Transverse colon (tissue), 4 donors: ENCODE data around the gene PTPDC1.

ENCODE experiments used
- EP300 ChIP-seq: sonication (generic); formaldehyde crosslinking; IDR thresholded peaks from one replicate; pipeline ENCODE4 v1.6.1; 2017; ENCODE audit warnings: antibody characterized with exemption, low read depth
- POLR2A ChIP-seq: fragments of 450-650 bp; IDR thresholded peaks from one replicate; pipeline ENCODE4 v1.6.1; 2016; ENCODE audit warnings: antibody characterized with exemption, mild to moderate bottlenecking, moderate library complexity
- POLR2AphosphoS5 ChIP-seq, 3 donors: sonication (generic); formaldehyde crosslinking; IDR thresholded peaks; one replicate each; pipeline ENCODE4 v1.6.1; 2016; ENCODE audit warnings: antibody characterized with exemption in 3 of 3
- TF ChIP-seq, protein P1 (sequence below), 5 experiments: fragments of 200-600 bp in 3 of 5; fragments of 450-650 bp in 2 of 5; sonication (generic) in 3 of 5; IDR thresholded peaks; 1 replicate in 2 of 5; 2 replicates in 3 of 5; pipeline ENCODE4 v1.5.1; 2016 to 2017; ENCODE audit warnings: antibody characterized with exemption in 5 of 5, inconsistent platforms in 3 of 5, mild to moderate bottlenecking in 2 of 5, moderate library complexity in 1 of 5

DNA sequence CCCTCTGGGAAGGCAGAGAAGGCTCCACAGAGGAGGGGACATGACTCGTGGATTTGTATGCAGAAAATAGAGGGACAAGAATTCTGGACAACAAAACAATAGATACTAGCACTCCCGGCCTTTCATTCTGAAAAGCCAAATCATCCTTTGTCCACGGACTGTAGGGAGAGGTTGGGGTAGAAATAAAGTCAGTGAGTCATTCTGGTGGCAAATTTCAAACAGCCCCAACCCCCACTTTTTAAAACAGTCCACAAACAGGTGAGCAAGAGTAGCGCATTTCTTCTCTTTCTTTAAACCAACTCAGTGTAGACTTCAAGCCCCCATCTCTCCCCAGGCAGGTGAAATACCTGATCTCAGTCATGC is 56.1 kb downstream of the PTPDC1 start:
- TF ChIP-seq, protein P1, sequence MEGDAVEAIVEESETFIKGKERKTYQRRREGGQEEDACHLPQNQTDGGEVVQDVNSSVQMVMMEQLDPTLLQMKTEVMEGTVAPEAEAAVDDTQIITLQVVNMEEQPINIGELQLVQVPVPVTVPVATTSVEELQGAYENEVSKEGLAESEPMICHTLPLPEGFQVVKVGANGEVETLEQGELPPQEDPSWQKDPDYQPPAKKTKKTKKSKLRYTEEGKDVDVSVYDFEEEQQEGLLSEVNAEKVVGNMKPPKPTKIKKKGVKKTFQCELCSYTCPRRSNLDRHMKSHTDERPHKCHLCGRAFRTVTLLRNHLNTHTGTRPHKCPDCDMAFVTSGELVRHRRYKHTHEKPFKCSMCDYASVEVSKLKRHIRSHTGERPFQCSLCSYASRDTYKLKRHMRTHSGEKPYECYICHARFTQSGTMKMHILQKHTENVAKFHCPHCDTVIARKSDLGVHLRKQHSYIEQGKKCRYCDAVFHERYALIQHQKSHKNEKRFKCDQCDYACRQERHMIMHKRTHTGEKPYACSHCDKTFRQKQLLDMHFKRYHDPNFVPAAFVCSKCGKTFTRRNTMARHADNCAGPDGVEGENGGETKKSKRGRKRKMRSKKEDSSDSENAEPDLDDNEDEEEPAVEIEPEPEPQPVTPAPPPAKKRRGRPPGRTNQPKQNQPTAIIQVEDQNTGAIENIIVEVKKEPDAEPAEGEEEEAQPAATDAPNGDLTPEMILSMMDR (IDR thresholded peaks at IDR 0.05), result no peak
- TF ChIP-seq POLR2AphosphoS5 (IDR thresholded peaks at IDR 0.05) (no peak), POLR2A (no peak), EP300 (no peak)
